ENCODE data around the gene PTRH2.

The PTRH2 gene

GRCh38 chr17:59719526-59719925, 12.3 kb upstream of the PTRH2 start:
- no peak for DNase-seq (ENCODE audit: low read depth, low spot score)

GRCh38 chr17:59716427-59716826, 9.2 kb upstream of the PTRH2 start:
- DNase-seq (ENCODE audit: low read depth, low spot score), result no peak

GRCh38 chr17:59714255-59714654, 7.0 kb upstream of the PTRH2 start:
- no peak for DNase-seq (ENCODE audit: low read depth, low spot score)

GRCh38 chr17:59712862-59713261, 5.6 kb upstream of the PTRH2 start:
- DNase-seq (ENCODE audit: low read depth, low spot score), result no peak

GRCh38 chr17:59711936-59712335, 4.7 kb upstream of the PTRH2 start:
- DNase-seq (ENCODE audit: low read depth, low spot score), result no peak

GRCh38 chr17:59707971-59708430, 771 bp upstream of the PTRH2 start:
- DNase-seq (ENCODE audit: low read depth, low spot score), result no peak

GRCh38 chr17:59702304-59702703, 4.9 kb downstream of the PTRH2 start:
- no peak for DNase-seq (ENCODE audit: low read depth, low spot score)

GRCh38 chr17:59699786-59700185, 7.4 kb downstream of the PTRH2 start:
- no peak for DNase-seq (ENCODE audit: low read depth, low spot score)

GRCh38 chr17:59699218-59699617, 8.0 kb downstream of the PTRH2 start:
- no peak for DNase-seq (ENCODE audit: low read depth, low spot score)

GRCh38 chr17:59698143-59698542, 9.1 kb downstream of the PTRH2 start:
- DNase-seq (ENCODE audit: low read depth, low spot score), result no peak

GRCh38 chr17:59696682-59697277, 10.4 kb downstream of the PTRH2 start:
- no peak for DNase-seq (ENCODE audit: low read depth, low spot score)

- DNase-seq (ENCODE audit: low read depth, low spot score), result no peak
These were observed 11.1 kb downstream of the PTRH2 start for GRCh38 chr17:59695945-59696681.

- DNase-seq (ENCODE audit: low read depth, low spot score), result no peak
These were observed 12.9 kb downstream of the PTRH2 start for GRCh38 chr17:59694344-59694743.

GRCh38 chr17:59693582-59693981, 13.6 kb downstream of the PTRH2 start:
- DNase-seq (ENCODE audit: low read depth, low spot score), result no peak

- no peak for DNase-seq (ENCODE audit: low read depth, low spot score)
These were observed 18.7 kb downstream of the PTRH2 start for GRCh38 chr17:59688496-59688895.

GRCh38 chr17:59688008-59688407, 19.2 kb downstream of the PTRH2 start:
- DNase-seq (ENCODE audit: low read depth, low spot score), result no peak

- no peak for DNase-seq (ENCODE audit: low read depth, low spot score)
These were observed 22.3 kb downstream of the PTRH2 start for GRCh38 chr17:59684967-59685366.

- DNase-seq (ENCODE audit: low read depth, low spot score), result no peak
These were observed 23.9 kb downstream of the PTRH2 start for GRCh38 chr17:59683283-59683682.

GRCh38 chr17:59680314-59680713, 26.9 kb downstream of the PTRH2 start:
- DNase-seq (ENCODE audit: low read depth, low spot score), result no peak

GRCh38 chr17:59678918-59679317, 28.3 kb downstream of the PTRH2 start:
- DNase-seq (ENCODE audit: low read depth, low spot score), result no peak

- DNase-seq (ENCODE audit: low read depth, low spot score), result no peak
These were observed 30.5 kb downstream of the PTRH2 start for GRCh38 chr17:59676716-59677115.

GRCh38 chr17:59675231-59675630, 32.0 kb downstream of the PTRH2 start:
- DNase-seq (ENCODE audit: low read depth, low spot score), result no peak

- DNase-seq (ENCODE audit: low read depth, low spot score), result no peak
These were observed 35.8 kb downstream of the PTRH2 start for GRCh38 chr17:59671386-59671785.

Measured in activated CD4-positive, CD25-positive, alpha-beta regulatory T cell treated with anti-CD3 and anti-CD28 coated beads, Interleukin-2, amount 50 U/mL, for 16 hours (primary cell).